ENCODE results near the gene PTPRN. TPM values are rescaled to one million over a fixed set of nuclear protein-coding genes. Genes with fewer than 3 reads are reported as not detected.

PTPRN gene
- total RNA-seq, 1 experiment from 2014 or later: not detected

MicroRNAs encoded within 50 kb of the gene (microRNA counts, 767-probe panel; counts per million panel counts)
- microRNA hsa-miR-153: not detected

Small RNA genes within 50 kb of the gene (microRNA-seq; reads per million reads assigned to microRNA genes)
- gene MIR153-1 (ENCODE audit: borderline number of aligned reads): not detected

Other genes with a start within 250 kb of the PTPRN start
- gene IHH, start 248.5 kb downstream of the PTPRN start, total RNA-seq (2021; ENCODE audit: unreplicated experiment): 0.17 TPM
- gene NHEJ1, start 148.6 kb downstream of the PTPRN start, total RNA-seq (2021; ENCODE audit: unreplicated experiment): 16.4 TPM
- gene SLC23A3, start 139.4 kb downstream of the PTPRN start, total RNA-seq (2021; ENCODE audit: unreplicated experiment): 4.8 TPM
- 41.9 TPM for gene CNPPD1, start 132.5 kb downstream of the PTPRN start, total RNA-seq (2021; ENCODE audit: unreplicated experiment)
- gene RETREG2, start 131.1 kb downstream of the PTPRN start, total RNA-seq (2021; ENCODE audit: unreplicated experiment): 63.7 TPM
- 31.4 TPM for gene ZFAND2B, start 102.6 kb downstream of the PTPRN start, total RNA-seq (2021; ENCODE audit: unreplicated experiment)
- gene ABCB6, start 90.4 kb downstream of the PTPRN start, total RNA-seq (2021; ENCODE audit: unreplicated experiment): 24.5 TPM
- gene ATG9A, start 79.8 kb downstream of the PTPRN start, total RNA-seq (2021; ENCODE audit: unreplicated experiment): 51.8 TPM
- gene ANKZF1, start 79.6 kb downstream of the PTPRN start, total RNA-seq (2021; ENCODE audit: unreplicated experiment): 64.7 TPM
- gene GLB1L, start 64.0 kb downstream of the PTPRN start, total RNA-seq (2021; ENCODE audit: unreplicated experiment): 6.6 TPM
- 31.4 TPM for gene STK16, start 63.9 kb downstream of the PTPRN start, total RNA-seq (2021; ENCODE audit: unreplicated experiment)
- gene TUBA4B, start 56.2 kb downstream of the PTPRN start, total RNA-seq (2021; ENCODE audit: unreplicated experiment): not detected
- 32.7 TPM for gene TUBA4A, start 55.5 kb downstream of the PTPRN start, total RNA-seq (2021; ENCODE audit: unreplicated experiment)
- 36.2 TPM for gene DNAJB2, start 30.0 kb downstream of the PTPRN start, total RNA-seq (2021; ENCODE audit: unreplicated experiment)
- gene RESP18, start 23.3 kb upstream of the PTPRN start, total RNA-seq (2021; ENCODE audit: unreplicated experiment): not detected
- 80.1 TPM for gene DNPEP, start 78.5 kb upstream of the PTPRN start, total RNA-seq (2021; ENCODE audit: unreplicated experiment)
- 4.2 TPM for gene DES, start 109.0 kb upstream of the PTPRN start, total RNA-seq (2021; ENCODE audit: unreplicated experiment)
- gene SPEG, start 125.4 kb upstream of the PTPRN start, total RNA-seq (2021; ENCODE audit: unreplicated experiment): 56.6 TPM
- 71.8 TPM for gene GMPPA, start 189.5 kb upstream of the PTPRN start, total RNA-seq (2021; ENCODE audit: unreplicated experiment)
- gene ASIC4, start 205.1 kb upstream of the PTPRN start, total RNA-seq (2021; ENCODE audit: unreplicated experiment): 2.1 TPM
- gene CHPF, start 234.4 kb upstream of the PTPRN start, total RNA-seq (2021; ENCODE audit: unreplicated experiment): 228 TPM
- gene TMEM198, start 234.6 kb upstream of the PTPRN start, total RNA-seq (2021; ENCODE audit: unreplicated experiment): 2.1 TPM

Measured in HCT116 (cell line).